Loucy (cell line): ENCODE data around the gene BLID.
A peak's percentile ranks its signal among the peaks of the same experiment; 100 is the strongest.

Source experiments
- H2AFZ ChIP-seq: fragments of 200-600 bp; sonication (generic); 2 replicates; pipeline ENCODE4 v1.6.0; 2016; ENCODE audit warnings: antibody characterized with exemption, mild to moderate bottlenecking, low read length, moderate library complexity
- H3F3A ChIP-seq: fragments of 200-600 bp; 2 replicates; pipeline ENCODE4 v1.6.0; 2016; ENCODE audit warnings: antibody characterized with exemption, low read depth, mild to moderate bottlenecking
- H3K27me3 ChIP-seq: fragments of 200-600 bp; sonication (generic); 2 replicates; pipeline ENCODE4 v1.6.1; 2014; ENCODE audit warnings: low read length, mild to moderate bottlenecking; ENCODE audit not compliant: insufficient read depth, poor library complexity, severe bottlenecking
- H3K36me3 ChIP-seq: fragments of 200-600 bp; sonication (generic); 2 replicates; pipeline ENCODE4 v1.6.1; 2016; ENCODE audit warnings: low read length; ENCODE audit not compliant: insufficient read depth
- H3K4me1 ChIP-seq: fragments of 200-600 bp; sonication (generic); 2 replicates; pipeline ENCODE4 v1.5.1; 2014; ENCODE audit warnings: low read length, mild to moderate bottlenecking; ENCODE audit not compliant: insufficient read depth, poor library complexity, severe bottlenecking
- H3K4me2 ChIP-seq: fragments of 200-600 bp; sonication (generic); 2 replicates; pipeline ENCODE4 v1.6.0; 2014; ENCODE audit warnings: antibody characterized with exemption, low read length, low read depth, mild to moderate bottlenecking; ENCODE audit not compliant: poor library complexity, severe bottlenecking
- H3K4me3 ChIP-seq: fragments of 200-600 bp; sonication (generic); 2 replicates; pipeline ENCODE4 v1.5.1; 2014; ENCODE audit warnings: low read length, mild to moderate bottlenecking, mixed read lengths; ENCODE audit not compliant: poor library complexity, severe bottlenecking
- H3K79me2 ChIP-seq: fragments of 200-600 bp; sonication (generic); 2 replicates; pipeline ENCODE4 v1.6.1; 2014; ENCODE audit warnings: low read length; ENCODE audit not compliant: insufficient read depth
- H3K9ac ChIP-seq: fragments of 200-600 bp; sonication (generic); 2 replicates; pipeline ENCODE4 v1.6.0; 2014; ENCODE audit warnings: mild to moderate bottlenecking, low read depth, low read length, moderate library complexity; ENCODE audit not compliant: poor library complexity, severe bottlenecking
- H3K9me2 ChIP-seq: fragments of 200-600 bp; sonication (generic); replicated peaks from 2 replicates; pipeline ENCODE4 v1.6.1; 2016; ENCODE audit warnings: low read depth, low read length, mixed read lengths
- H3K9me3 ChIP-seq: fragments of 200-600 bp; sonication (generic); 2 replicates; pipeline ENCODE4 v1.6.1; 2014; ENCODE audit warnings: mild to moderate bottlenecking, antibody characterized with exemption, low read length, low read depth; ENCODE audit not compliant: insufficient read depth
- H4K20me1 ChIP-seq: fragments of 200-600 bp; sonication (generic); 2 replicates; pipeline ENCODE4 v1.6.0; 2014; ENCODE audit warnings: antibody characterized with exemption, low read length, mild to moderate bottlenecking; ENCODE audit not compliant: insufficient read depth, poor library complexity, severe bottlenecking
- CTCF ChIP-seq: fragments of 200-600 bp; sonication (generic); conservative IDR thresholded peaks from 2 replicates; pipeline ENCODE4 v1.5.1; 2014; ENCODE audit warnings: mild to moderate bottlenecking, antibody characterized with exemption, low read length
- EZH2phosphoT487 ChIP-seq: fragments of 200-600 bp; IDR thresholded peaks from 2 replicates; pipeline ENCODE4 v1.6.1; 2018; ENCODE audit warnings: antibody characterized with exemption, mild to moderate bottlenecking, moderate library complexity, borderline replicate concordance

Gene BLID

GRCh38 chr11:122108192-122108799 lies 7.7 kb downstream of the BLID start:
- no peaks in the 10 kb centered on the region for H3K79me2 ChIP-seq
- H4K20me1 ChIP-seq: no peaks in the 10 kb centered on the region
- no peaks in the 10 kb centered on the region for H3K27me3 ChIP-seq
- no peaks in the 10 kb centered on the region for H3F3A ChIP-seq
- TF ChIP-seq CTCF (peak; percentile 89), EZH2phosphoT487 (no peak)
- H3K9me3 ChIP-seq: no peaks in the 10 kb centered on the region
- no peak overlapping the region for H3K4me3 ChIP-seq
- H3K4me2 ChIP-seq: no peak overlapping the region
- H3K4me1 ChIP-seq: no peaks in the 10 kb centered on the region
- H3K9ac ChIP-seq: no peak overlapping the region
- H3K36me3 ChIP-seq: no peaks in the 10 kb centered on the region
- H2AFZ ChIP-seq: no peak overlapping the region
- no peaks in the 10 kb centered on the region for H3K9me2 ChIP-seq

GRCh38 chr11:122107566-122107965 lies 8.4 kb downstream of the BLID start:
- no peak for TF ChIP-seq EZH2phosphoT487
- no peak for TF ChIP-seq CTCF
- Histone ChIP-seq H4K20me1 (no peaks in the 10 kb centered on the region), H3K27me3 (no peaks in the 10 kb centered on the region), H3K36me3 (no peaks in the 10 kb centered on the region), H3K4me1 (no peaks in the 10 kb centered on the region), H3K9me2 (no peaks in the 10 kb centered on the region), H3K79me2 (no peaks in the 10 kb centered on the region), H3K4me2 (no peak overlapping the region), H3K9me3 (no peaks in the 10 kb centered on the region), H2AFZ (no peak overlapping the region), H3F3A (no peaks in the 10 kb centered on the region), H3K9ac (no peak overlapping the region), H3K4me3 (no peak overlapping the region)

GRCh38 chr11:122107045-122107444 lies 9.0 kb downstream of the BLID start:
- no peaks in the 10 kb centered on the region for H3K79me2 ChIP-seq
- H3F3A ChIP-seq: no peaks in the 10 kb centered on the region
- H4K20me1 ChIP-seq: no peaks in the 10 kb centered on the region
- H3K9ac ChIP-seq: no peak overlapping the region
- H3K4me1 ChIP-seq: no peaks in the 10 kb centered on the region
- no peaks in the 10 kb centered on the region for H3K27me3 ChIP-seq
- no peaks in the 10 kb centered on the region for H3K36me3 ChIP-seq
- H3K9me3 ChIP-seq: no peaks in the 10 kb centered on the region
- H2AFZ ChIP-seq: no peak overlapping the region
- no peak overlapping the region for H3K4me3 ChIP-seq
- H3K9me2 ChIP-seq: no peaks in the 10 kb centered on the region
- TF ChIP-seq EZH2phosphoT487: no peak
- TF ChIP-seq CTCF: no peak
- H3K4me2 ChIP-seq: no peak overlapping the region
